HPDE6-E6E7 (cell line): Measurements from ENCODE around the gene ECHDC1.

Experiments
- DNase-seq: peaks from one replicate; pipeline ENCODE4 v3.0.0; 2011; ENCODE audit warnings: missing footprints; ENCODE audit errors: extremely low spot score

ECHDC1 gene

DNA sequence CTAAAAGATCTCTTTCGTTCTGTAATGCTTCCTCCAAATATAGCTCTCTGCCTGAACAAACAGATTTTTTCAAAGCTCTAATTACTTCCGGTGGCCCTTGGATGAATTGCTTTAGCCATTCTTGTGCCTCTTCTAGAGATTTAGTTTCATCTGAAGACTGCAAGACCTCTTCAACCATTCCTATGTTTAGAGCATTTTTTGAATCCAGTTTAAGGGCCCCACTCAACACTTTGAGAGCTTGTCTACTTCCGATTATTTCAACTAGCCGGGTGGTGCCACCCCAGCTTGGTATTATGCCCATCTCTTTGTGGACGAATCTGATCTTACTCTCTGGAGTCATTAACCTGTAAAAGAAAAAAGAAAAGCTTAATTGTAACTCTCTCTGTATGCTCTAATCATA lies 53.5 kb downstream of the ECHDC1 start:
- DNase-seq: no peak

DNA sequence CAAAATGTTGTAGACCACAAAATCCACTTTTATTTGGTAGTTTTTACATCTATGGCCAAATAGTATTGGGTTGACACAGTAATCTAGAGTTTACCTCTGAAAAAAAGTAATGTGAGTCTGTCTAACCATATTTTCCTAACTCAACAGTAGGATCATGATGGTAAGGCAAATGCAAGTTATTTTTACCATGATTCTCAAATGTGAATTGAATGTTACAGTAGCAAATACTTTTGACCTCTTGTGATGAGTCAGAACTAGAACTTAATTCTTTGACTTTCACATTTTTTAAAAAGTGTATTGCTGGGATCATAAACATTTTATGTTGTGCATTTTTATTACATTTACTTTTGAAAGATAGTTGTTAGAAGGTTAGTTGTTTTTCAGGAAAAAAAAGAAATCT lies 54.7 kb downstream of the ECHDC1 start:
- DNase-seq: no peak

DNA sequence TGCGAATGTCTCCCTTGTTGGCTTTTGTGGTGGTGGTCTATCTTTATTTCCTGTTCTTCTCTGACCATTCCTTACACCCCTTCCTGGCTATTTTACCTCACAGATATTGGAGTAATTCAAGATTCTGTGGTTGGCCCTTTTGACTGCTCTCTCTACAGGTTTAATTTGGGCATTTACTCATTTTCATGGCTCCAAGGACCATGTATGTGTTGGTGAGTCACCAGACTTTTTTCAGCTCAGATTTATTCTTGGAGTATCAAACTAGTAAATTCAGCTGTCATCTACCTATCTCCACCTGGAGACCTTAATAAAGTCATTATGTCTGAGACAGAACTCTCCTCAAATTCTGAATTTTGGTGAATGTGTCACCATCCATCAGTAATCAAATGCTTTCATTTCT lies 61.2 kb downstream of the ECHDC1 start:
- DNase-seq: no peak

DNA sequence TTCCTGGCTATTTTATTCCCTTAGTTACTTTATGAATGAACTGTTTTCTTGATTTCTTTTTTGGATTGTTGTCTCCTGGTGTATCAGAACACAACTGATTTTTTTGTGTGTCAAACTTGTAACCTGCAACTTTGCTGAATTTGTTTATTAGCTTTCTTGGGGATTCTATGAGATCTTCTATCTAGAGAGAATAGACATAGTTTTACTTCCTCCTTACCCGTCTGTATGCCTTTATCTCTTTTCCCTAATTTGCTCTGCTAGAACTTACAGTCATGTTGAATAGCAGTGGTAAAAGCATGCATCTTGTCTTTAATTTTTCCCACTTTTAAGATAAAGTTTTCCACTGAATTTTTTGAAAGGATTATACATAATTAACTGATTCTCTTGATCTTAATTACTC lies 63.6 kb downstream of the ECHDC1 start:
- no peak for DNase-seq

DNA sequence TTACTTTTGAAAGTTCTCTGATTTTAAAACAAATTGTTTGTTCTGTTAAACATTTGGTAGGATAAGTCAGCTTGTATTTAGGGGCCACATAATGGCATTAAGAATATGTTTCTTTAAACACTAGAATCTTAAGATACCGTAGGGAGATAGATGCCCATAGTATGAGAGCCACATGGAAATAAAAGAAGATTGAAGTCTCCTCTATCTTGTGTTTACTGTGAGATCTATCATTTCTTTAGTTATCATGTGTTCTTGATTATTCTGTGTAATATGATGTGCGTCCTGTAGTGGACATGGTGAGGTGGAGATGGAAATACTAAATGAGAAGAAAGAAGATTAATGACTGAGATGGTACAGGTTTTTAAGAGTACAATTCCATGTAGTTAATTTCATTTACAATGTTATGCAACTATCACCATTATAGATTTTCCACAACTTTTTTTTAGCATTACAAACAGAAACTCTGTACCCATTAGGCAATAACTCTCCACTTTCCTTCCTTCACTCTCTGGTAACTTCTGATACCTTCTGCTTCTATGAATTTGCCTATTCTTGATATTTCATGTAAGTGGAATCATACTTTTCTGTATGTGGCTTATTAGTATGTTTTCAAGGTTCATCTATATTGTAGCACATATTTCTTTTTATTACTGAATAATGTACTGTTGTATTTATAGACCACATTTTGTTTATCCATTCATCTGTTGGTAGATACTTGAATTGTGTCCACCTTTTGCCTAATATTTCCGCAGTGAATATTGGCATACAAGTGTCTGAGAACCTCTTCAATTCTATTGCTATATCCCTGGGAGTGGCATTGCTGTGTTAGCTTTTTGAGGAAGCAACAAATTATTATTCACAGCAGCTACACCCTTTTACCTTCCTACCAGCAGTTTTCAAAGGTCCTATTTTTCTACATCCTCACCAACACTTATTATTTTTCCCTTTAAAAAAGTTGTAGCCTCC lies 65.2 kb downstream of the ECHDC1 start:
- DNase-seq: no peak

DNA sequence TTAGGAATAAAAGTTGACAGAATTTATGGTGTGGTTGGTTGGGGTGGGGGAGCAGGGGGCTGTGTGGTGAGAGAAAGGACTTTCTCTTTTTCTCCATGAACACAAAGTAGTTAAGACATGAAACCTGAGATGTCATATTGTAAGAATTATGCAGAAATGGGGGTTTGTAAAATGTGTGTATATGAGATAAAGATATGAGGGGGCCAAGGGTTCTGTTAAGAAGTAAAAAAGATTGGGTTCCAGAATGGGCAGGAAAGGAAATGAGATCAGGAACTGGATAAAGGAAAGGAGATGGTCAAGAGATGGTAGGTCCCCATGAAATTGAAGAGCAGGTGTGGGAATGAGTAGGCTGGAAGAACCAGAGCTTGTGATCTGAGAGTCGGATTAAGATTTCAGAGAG lies 67.1 kb downstream of the ECHDC1 start:
- DNase-seq: no peak

DNA sequence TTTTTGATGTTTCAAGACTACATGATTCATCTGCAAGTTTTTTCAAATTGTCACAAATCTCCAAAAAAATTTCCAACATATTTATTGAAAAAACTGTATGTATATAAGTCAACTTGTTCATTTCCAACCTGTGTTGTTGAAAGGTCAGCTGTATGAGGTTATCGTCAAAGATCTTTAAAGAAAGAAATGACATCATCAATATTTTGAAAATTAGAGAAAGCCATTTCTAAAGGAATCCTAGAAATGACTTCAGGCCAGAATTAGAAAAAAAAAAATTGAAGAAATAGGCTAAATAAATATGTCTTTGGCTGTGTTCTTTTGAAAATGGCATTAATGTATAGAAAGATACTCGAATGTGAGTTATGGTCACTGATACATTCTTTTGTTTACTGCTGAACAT lies 69.9 kb downstream of the ECHDC1 start:
- no peak for DNase-seq

DNA sequence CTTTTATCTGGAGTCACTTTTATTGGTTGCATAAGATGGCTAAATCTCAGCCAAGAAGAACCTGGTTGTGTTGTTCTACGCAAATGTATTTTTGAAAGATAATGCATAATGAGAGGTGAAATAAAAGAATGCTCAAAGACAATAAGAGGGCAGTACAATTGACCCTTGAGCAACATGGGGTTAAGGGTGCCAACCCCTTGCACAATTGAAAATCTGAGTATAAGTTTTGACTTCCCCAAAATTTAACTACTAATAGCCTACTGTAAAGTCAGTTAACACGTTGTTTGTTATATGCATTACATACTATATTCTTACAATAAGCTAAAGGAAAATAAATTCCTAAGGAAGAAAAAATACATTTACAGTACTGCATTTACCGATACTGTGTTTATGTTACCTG lies 70.8 kb downstream of the ECHDC1 start:
- DNase-seq: no peak

DNA sequence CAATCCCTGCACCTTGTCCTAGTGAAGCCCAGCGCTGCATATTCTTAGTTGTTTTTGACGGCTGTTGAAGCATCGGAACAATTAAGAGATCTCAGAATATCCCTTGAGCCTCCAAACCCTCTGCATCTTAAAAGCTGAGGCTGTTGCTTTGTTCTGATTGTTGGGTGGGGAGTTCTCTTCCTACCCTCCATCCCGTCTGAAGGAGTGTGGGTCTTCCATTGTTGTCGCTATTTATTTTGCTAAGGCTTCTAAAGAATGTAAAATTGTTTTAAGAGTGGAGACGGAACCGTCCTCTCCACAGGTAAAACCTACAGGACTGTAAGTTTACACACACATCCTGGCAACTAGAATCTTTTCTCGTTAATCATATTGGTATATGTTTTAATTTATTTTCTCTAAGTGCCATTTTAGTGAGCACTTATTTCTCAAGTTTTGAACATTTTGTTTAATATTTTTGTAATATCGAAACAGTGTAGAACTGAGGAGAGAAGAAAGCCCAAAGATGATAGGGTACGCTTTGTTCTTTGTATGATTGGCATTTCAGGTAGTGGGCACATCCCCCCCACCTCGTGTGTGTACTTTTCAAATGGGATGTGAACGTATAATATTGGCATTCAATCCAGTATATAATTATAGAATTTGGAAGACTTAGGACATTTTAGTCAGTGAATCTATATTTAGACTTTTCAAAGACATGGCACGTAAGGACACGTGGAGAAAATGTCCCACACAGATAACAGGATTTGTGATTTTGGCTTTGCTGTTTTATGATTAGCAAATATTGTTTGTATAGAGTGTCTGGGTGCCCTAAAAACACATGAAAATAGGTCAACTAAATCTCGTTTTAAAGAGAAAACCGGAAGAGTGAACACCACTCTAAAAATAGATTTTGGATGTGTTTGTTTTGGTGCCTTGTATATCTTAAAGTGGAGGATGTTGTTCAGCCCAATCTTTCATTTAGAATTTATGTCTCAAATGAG lies 75.5 kb downstream of the ECHDC1 start:
- no peak for DNase-seq

DNA sequence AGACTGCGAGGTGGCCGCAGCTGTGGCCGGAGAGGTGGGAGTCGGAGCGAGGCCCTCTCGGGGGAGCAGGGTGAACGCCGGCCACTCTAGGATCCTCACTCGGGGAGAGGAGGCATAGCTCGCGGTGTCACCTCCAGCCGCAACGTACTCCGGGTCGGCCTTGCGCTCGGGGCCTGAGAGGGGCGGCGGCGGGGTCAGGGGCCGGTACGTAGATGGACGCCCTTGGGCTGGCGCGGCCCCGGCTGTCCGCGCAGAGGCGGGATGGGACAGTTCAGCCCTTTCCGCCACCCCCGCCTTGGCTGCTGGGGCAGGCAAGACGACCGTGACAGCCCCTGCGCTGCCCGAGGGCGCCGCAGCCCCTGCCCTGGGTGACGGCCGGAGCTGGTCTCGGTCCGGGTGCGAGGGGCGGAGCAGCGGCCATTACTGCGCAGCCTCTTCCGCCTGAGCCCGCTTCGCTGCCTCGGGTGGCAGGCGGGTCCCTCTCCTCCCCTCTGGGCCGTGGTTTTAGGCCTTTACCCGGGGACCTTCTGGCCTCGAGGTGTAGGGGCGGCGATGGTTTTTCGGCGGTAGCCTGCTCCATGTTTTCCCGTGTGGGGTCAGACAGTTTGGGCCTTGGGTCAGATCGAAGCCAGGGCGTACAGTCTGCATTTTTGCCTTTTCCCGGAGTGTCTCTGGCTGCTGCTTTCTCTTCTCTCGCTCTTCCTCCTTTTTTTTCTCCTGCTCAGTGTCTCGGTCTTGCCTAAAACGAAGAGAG lies 76.3 kb downstream of the ECHDC1 start:
- peak; percentile 36 for DNase-seq

DNA sequence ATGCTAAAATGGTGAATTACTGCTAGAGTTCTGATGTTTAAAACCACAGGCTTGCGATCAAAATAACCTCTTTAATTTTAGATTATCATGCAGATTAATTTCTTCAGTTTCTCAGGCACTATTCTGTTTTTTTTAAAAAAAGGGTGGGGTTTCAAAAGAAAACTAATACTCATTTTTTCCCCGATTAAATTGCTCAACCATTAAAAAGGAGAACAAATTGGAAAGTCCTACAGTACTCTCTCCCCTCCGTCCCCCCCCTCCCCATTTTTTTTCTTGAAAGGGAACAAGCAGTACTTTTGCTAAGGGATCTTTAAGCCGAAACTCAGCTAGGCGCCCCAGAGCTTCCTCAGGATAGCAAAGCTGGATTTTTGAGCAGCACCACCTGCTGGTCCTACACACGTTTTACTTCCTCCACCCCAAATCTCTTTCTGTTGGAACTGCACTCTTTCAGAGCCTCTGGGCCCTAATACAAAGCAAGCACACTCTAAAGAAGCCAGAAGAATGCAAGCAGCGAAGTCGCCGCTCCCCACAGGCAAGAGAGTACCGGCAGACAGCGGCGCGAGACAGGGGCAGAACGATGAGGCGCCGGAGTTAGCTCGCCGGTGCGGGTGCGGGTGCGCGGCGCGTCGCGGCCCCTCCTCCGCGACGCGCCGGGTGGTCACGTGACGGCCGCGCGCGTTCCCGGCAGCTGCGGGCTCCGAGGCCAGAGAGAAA lies 77.1 kb downstream of the ECHDC1 start, which contains the start of gene RNF146:
Gene RNF146, plus strand, starts transcription at position 687 of the 714 bp plus-strand sequence. CDS start 13,475 bp downstream, outside the sequence.
- peak; percentile 80 for DNase-seq

DNA sequence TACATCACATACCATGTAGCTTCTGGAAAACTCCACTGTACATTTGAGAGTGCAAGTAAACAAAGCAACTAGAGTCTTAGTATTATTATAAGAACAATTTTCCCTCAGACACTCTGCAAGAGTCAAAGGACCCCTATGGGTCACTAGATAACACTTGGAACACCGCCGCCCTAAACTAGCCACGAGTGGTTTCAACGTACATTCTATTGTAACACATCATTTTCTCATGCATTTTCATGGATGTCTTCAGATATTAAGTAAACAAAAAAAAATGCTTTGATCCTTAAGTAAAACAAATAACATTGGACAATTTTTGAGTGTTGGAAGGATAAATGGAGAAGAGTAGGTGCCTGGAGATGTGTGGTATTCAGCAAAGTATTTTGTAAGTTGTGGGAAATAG lies 79.9 kb downstream of the ECHDC1 start:
- no peak for DNase-seq

DNA sequence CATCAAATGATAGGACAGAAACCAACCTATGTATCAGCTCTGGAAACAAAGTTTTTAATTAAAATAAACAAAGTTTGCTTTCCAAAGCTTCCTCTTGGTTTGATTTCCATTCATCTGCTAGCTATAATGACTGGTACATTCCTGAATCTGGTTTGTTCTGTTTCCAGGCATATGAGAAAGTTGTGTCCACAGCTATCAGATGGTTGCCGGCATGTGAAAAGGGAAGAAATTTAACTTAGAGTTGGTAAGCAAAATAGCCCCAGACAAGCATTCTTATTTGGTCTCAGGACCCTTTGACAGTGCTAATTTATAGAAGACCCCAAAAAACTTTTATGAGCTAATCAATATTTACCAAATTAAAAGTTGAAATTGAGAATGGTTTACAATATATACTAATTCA lies 80.5 kb downstream of the ECHDC1 start:
- DNase-seq: no peak

DNA sequence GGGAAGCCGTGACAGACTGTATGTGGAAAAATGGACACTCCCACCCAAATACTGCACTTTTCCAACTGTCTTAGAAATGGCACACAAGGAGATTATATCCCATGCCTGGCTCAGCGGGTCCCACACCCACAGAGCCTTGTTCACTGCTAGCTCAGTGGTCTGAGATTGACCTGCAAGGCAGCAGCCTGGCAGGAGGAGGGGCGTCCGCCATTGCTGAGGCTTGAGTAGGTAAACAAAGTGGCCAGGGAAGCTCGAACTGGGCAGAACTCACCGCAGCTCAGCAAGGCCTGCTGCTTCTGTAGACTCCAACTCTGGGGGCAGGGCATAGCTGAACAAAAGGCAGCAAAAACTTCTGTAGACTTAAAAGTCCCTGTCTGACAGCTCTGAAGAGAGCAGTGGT lies 88.1 kb downstream of the ECHDC1 start:
- no peak for DNase-seq

DNA sequence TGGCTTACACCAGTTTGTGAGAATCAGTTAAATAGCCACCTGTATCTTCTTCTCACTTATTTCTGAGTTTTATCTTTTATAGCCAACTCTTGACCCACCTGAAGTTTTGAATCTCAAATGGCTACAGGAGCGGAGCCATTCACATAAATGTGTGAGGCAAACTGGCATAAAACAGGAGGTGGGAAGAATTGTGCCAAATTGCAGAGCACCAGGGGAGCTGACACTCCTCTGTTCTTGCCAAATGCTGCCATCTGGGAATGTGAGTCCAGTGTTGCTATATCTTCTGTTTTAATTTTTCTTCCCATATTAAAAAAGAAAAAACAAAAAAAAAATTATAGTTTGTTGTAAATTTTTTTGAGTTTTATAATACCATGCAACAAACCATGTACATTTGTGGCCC lies 93.8 kb downstream of the ECHDC1 start:
- DNase-seq: no peak

DNA sequence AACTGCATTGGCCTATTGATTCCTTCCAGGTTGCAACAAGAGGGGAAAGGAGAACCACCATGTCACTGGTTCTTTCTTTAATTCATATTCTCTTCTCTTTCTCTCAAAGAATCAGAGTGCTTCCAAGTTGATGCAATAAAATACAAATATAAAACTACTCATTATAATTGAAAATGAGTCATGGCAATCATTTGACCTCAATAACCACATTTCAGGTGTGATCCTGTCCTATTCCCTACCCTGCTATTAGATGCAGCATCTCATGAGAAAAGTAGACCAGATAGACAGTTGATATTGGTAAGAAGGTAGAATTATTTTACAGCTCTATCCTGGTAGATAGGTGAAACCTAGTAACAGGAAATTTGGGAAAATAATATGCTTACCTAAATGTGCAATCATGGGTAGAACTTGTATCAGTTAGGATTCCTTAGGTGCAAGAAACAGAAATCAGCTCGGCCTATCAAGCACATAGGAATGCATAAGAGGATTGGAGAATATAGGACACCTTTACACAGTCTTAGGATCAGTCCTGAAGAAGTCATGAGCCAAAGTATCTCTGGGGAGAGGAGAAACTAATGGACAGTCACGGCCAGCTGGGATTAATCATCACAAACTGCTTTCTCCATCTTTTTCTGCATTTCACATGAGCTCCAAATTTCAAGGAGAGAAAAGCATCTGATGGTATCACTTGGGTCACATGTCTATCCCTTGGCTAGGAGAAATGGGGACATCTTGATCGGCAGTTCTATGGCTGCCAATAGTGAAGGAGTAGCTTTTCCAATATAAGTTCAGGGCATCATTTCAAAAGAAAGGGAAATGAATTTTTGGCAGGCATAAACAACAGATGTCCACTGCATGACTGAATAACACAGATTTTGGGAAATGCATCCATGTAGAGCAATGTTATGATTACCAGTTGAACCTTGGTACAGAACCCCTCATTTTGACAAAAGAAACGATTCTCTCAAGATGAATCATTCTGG lies 96.0 kb downstream of the ECHDC1 start:
- DNase-seq: no peak

DNA sequence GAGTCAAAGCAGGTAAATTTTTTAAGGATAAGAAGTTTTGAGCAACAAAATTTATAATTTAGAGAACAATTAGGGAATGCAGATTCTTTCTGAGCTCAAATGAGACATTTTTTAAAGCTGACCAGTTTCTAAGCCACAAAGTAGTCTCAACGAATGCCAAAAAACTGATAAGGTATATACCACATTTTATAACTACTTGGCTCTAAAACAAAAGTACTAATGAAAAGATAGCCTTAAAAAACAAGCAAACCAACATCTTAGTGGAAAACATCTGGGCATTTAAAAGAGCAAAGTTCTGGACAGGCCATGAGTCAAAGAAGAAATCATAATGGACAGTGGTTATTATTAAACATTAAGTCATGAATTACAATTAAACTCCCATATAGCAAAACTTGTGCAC lies 99.9 kb downstream of the ECHDC1 start:
- no peak for DNase-seq
